GM21515 (cell line): Measurements from ENCODE around the gene DIAPH3.
"Not testable (repeated sequence)": the region's sequence is repeated elsewhere in the genome, so short reads cannot be mapped to it uniquely, and the experiment has no call there.

Experiments used
- ATAC-seq: cut with Tn5 transposase; IDR thresholded peaks from one replicate; pipeline ENCODE4 v1.9.1; 2021; ENCODE audit not compliant: unreplicated experiment

DIAPH3 gene

DNA sequence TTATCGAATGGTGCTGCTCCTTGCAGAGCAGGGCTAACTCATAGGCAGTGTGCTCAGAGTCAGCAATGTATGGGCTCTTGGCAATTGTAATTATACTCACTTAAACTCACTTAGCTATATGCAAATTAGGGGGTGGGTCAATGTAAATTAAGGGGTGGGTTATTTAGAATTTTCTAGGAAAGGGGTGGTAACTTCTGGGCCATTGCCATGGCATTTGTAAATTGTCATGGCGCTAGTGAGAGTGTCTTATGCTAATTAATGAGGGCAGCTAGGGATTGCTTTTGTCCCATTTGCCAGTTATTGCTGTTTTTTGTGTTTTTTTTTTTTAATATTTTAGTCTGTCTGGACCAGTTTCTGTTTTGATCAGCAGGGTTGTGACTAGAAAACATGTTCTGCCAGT lies 68.4 kb downstream of the DIAPH3 start:
- ATAC-seq = no peak

DNA sequence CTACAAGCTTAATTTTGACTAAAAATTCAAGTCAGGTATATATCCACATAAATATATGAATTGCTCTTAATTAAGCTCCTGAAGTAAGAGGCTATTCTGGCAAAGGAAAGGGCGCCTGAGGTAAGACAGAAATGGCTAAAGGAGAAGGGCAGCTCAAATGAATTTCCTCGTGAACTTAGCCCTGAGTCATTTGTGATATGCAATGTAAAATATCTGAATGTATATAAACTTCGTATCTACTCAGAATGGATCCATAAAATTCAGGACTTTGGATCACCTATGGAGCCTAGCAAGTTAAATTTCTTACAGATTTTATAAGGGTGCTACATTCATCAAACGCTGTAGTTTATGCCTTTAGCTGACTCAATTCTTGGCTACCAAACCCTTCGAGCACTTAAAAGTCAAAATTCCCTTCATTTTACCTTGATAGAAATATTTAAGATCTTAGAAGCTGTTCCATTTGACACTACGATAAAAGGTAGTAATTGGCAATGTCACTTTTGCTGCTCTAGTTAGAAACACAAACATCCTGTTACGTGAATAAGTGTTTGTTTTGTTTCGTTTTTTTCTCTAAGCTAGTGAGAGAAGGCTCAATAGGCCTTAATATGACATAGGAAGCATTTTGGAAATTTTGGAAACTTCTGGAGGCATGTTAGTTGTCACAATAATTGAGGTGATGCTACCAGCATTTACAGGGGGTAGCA lies 69.2 kb downstream of the DIAPH3 start:
- no peak for ATAC-seq

DNA sequence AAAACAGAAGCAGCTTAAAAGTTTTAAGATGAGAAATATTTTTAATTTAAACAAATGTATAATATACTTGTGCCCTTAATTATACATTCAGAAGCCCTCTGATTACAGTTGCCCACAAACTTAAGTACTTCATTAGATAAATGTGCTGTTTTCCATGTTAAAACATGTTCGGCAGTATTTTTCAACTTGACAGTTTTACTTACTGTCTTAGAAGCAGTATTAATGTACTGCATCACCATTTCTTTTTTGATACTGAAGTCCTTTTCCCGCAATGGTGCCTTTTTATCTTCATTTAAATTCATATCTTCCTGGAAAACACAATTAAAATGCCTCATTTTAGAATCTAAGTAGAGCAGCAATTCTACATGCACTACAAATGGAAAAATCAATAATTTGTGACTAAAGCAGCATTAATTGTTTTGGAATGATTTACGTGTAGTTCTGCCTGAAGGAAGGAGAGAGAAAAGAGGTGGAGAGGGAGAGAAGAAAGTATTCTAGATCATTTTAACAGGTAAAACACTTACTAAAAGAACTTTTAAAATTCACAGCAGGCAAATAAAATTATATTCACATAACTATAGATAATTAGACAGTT lies 70.2 kb downstream of the DIAPH3 start:
- ATAC-seq = no peak

DNA sequence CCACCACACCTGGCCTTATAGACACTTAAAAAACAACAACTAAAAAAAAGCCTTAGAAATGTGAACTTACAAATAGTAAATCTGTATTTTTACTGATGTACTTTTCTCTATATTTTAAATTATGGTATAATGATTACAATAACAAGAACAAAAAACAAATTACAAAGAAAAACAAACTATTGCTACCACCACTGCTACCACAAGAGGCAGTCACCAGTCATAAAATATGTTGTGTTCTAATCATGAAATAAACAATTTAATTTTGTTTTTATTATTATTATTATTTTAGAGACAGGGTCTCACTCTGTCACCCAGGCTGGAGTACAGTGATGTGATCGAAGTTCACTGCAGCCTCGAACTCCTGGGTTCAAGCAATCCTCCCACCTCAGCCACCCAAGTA lies 72.2 kb downstream of the DIAPH3 start:
- no peak for ATAC-seq

DNA sequence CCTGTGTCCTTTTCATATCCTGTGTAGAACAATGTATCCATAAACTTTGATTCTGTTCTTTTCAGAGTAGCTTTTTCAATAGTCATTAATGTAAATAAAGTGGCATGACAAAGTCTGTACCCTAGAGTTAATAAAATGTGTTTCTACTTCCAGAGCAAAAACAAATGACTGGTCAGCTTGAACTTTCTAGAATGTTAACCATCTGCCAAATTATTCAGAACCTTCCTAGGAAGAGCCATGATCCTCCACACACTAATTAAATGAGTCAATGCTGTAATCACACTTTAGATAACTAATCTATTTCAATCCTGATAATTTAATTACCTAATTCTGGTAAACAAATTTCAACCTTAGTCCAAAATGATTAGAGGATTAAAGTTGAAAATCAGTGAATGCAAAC lies 73.2 kb downstream of the DIAPH3 start:
- ATAC-seq = no peak

DNA sequence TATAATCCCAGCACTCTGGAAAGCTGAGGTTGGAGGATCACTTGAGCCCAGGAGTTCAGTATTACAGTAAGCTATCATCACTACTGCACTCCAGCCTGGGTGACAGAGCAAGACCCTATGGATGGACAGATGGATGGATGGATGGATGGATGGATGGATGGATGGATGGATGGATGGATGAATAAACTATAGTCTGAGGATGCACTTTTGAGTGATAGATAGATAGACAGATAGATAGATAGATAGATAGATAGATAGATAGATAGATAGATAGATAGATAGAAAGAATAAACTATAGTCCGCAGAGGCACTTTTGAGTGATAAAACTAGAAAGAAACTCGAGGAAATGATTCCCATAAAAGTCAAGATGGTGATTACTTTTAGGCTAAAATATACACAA lies 79.9 kb downstream of the DIAPH3 start:
- not testable (repeated sequence) for ATAC-seq

DNA sequence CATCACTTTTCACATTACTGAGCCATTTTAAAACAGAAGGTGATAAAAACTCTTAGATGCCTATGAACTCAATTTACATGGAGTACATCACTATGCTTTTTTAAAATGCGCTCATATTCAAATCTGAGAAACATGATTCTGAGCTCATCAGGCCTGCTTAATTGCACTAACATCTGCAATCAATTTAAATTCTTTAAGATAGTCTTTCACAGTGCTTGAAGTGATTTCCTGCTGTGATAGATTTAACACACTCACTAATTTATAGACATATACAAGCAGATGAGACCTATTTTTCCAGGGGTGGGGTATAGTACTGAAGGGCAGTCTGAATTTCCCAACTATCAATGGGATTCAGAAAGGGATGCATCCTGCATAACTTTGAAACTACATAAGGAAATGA lies 82.9 kb downstream of the DIAPH3 start:
- ATAC-seq = no peak

DNA sequence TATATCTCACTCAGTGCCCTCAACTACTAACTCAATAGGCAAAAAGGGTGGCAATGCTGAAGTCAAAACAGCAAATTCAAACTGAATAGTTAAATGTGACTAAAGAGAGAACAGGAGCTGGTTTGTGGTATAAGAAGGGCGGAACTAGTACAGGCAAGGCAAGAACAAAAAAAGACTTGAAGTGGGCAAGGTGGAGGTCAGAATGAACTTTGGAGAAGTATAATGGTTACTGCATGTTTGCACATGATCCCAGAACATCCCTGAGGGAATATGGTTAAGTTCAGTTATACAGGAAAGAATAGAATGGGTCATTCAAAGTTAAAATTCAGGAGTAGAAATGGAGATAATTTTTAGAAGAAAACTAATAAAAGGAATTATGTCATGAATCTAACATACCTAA lies 85.5 kb downstream of the DIAPH3 start:
- no peak for ATAC-seq

DNA sequence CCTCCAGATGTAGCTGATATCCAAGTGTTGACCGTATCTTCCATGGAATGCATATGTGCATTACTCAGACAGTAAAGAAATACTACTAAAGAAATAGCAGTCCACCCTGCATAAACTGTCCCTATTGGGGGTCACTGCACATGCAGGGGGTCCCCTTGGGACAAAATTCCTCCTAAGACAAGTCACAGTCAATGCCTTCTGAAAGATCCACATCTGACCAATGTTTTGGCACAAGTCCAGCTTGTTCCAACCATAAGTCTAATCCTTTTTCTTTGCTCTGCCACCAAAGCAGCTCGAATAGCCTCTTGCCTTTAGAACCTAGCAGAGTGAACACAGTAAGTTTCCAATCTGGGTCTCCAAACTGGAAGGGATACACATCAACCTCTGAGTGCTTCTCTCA lies 87.9 kb downstream of the DIAPH3 start:
- ATAC-seq = no peak

DNA sequence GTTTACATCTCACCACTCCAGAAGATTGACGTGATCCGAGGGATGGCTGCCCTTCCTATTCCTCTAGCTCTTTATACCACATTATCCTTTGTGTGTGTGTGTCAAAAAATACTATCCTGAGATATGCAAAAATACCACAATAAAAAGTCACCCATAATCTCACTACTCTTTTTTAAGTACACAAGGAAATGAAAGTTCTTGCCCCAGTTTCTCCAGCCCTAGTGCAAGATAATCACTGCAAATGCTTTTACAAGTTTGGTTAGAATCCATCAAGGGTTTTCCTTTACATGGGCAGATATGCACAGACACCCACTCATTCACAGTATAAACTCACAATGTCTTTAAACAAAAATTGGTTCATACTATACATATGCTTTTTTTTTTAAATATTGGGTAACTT lies 89.3 kb downstream of the DIAPH3 start:
- ATAC-seq = no peak

DNA sequence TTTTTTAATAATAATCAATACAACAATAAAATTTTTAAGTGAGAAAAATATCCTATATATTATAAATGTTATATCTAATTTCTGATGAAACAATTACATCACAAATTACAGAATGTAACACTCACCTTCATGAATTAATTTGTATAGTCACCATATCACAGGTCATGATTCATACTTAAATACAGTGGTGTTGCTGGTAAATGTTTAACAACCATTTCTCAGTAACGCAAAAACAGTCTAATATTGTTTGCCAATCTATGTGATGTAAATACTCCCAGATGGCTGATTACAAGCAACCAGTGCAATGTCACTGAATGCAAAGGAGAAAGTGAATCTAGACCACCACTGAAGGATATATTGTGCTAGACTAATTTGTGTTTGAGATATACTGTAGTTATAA lies 97.5 kb downstream of the DIAPH3 start:
- no peak for ATAC-seq

DNA sequence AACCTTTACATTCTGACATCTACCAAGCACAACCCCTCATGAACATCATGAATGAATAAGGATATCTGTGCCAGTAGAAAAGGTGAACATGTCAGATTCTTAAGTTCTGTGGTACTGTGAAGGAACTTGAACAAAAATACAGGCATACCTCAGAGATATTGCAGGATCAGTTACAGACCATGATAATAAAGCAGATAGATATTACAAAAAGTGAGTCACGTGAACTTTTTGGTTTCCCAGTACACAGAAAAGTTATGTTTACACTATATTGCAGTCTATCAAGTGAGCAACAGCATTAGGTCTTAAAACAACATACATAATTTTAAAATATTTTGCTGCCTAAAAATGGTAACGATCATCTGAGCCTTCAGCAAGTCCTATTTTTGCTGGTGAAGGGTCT lies 101.2 kb downstream of the DIAPH3 start:
- no peak for ATAC-seq

DNA sequence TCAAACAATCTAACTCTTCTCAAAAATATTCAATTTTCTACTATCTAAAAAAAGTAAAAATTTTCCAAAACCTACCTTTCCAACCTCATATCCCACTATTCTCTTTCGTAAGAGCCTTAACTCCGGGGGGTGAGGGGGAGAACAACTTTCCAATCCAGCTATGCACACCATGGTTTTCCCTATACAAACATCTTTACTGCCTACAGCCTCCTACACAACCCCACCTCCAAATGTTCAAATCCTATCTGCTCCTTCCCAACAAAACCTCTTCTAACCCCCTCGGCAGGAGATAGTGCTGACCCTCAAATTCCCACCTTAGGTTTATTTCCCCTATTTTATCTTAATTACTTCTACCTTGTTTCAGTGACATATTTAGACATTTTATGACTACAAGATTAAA lies 102.0 kb downstream of the DIAPH3 start:
- ATAC-seq = no peak

DNA sequence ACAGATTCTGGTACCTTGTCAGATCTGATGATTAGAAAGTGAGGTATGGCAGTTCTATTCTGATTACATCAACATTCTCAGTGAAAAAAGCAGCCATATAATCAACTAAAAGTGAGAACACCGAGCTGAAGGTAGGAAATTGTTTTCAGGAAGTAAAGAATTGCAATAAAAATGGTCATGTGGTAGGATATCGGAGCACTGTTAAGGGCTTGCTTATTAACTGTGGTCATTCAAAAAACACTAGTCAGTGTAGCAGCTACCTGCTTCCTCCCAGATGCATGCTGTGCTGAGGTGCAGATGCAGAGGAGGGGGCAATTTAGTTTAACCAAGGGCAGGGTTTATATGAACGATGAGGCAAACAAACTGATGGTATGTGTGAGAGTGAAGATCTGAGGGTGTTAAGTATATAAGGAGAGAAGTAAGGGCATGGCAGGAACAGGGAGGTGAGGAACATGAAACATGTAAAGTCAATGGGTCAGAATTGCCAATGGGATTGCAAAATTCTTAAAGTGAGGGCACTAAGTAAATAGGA lies 111.9 kb downstream of the DIAPH3 start:
- no peak for ATAC-seq

DNA sequence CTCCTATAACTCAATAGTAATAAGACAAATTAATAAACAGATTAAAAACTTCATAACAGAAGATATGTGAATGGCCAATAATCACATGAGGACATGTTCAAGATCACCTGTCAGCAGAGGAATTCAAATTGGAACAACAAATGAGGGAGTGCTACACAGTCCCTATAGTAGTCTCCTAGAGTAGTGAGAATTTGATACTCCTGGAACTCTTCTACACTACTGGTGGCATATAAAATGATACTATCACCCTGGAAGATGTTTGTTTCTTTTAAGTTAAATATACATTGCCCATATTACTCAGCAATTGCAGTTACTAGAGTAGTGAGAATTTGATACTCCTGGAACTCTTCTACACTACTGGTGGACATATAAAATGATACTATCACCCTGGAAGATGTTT lies 115.4 kb downstream of the DIAPH3 start:
- not testable (repeated sequence) for ATAC-seq

DNA sequence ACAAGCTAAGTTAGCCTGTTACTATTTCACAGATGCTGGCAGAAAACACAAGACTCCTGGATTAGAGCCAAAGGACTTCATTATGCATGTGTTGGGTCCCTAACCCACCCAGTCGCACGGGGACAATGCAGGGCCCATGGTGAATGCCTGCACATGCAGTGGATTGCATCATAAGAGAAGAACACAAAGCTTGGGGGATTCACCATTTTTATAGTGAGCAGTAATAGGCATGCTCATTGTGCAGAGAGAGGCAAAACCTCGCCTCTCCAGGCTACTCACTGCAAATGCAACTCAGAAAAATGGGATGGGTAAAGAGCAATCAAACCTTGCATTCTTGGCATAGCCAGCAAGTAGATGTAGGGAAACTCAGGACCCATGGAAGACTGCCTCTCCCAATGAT lies 115.8 kb downstream of the DIAPH3 start:
- ATAC-seq = no peak

DNA sequence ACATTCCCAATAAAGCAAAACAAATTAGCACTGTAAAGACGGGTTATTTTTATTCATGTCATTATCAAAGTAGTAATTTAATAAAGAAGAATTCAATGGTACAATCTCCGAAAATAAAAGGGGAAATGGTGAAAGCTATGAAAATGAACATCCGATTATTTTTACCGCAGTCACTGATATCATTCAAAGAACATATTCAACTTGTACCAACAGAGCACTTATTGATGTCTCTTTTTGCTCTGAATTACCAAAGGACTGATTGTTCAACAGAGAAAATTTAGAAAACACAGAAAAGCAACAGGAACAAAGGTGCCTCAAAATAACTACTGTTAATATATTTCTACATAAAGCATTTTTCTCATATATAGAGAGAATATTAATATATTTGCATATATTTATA lies 119.4 kb downstream of the DIAPH3 start:
- ATAC-seq = no peak

DNA sequence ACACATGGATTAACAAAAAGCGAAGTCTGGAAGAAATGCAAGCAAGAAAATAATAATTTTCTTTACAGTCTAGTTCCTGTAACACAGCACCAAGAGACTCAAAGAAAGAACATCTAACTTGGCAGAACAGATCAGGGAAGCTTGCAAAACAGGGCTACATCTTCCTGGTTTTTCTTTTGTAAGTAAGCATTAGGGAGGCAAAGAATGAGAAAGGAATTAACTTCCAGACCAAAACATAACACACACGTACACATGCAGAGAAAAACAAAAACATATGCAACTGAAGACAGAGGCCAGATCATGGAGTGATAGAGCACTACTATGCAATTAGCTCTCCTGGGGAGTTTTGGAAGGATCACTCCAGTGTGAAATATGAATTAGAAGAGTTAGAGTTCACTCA lies 120.5 kb downstream of the DIAPH3 start:
- ATAC-seq = no peak

DNA sequence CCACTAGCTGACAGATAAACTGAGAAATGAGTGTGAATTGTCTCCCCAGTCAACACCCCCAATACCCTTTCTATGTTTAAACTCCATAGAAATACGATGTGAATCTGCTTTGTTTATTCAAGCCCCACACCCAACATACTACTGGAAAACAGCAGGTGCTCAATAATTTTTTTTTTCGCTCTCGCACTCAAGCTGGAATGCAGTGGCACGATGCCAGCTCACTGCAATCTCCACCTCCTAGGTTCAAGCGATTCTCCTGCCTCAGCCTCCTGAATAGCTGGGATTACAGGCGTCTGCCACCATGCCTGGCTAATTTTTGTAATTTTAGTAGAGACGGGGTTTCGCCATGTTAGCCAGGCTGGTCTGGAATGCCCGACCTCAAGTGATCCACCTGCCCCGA lies 123.1 kb downstream of the DIAPH3 start:
- ATAC-seq = not testable (repeated sequence)

DNA sequence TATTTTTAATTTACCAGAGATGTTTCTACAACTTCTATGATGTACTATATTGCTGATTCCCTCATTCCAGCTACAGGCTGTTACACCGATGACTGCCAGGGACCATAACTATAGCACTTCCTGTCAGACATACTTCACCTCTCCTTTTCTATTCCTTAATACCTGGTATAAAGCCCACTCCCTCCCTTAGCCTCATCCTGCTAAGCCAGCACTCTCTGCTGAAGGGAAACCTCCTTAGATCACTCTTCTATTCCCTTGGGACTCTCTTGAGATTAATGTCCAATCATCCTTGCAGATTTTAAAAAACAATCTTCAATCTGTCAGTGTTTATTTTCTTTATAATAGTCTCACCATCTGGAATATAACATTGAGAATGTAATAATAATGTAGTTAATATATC lies 127.9 kb downstream of the DIAPH3 start:
- no peak for ATAC-seq

DNA sequence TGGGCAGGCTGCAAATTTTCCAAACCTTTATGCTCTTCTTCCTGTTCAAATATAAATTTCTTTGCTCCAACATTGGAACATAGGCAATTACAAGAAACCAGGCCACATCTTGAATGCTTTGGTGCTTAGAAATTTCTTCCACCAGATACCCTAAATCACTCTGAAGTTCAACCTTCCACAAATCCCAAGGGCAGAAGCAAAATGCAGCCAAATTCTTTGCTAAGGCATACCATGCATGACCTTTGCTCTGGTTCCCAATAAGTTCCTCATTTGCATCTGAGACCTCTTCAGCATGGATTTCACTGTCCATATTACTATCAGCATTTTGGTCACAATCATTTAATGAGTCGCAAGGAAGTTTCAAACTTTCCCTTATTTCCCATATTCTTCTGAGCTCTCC lies 130.9 kb downstream of the DIAPH3 start:
- ATAC-seq = no peak

DNA sequence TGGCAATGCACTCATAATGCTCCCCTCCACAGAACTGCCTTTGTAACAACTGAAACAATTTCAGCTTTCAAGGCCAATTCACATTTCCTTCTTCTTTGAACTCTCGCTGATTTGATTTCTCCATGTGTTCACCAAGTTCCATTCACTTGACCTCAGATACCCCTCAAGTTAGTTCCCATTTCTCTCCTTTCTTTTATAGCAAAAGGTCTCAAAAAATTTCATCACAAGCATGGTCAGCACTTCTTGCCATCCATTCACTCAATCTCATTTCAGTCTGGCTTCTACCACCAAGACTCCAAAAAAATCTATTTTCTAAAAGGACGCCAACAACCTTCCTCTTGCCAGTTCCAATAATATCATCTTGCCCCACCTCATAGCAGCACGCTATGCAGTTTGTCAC lies 135.7 kb downstream of the DIAPH3 start:
- ATAC-seq = no peak

DNA sequence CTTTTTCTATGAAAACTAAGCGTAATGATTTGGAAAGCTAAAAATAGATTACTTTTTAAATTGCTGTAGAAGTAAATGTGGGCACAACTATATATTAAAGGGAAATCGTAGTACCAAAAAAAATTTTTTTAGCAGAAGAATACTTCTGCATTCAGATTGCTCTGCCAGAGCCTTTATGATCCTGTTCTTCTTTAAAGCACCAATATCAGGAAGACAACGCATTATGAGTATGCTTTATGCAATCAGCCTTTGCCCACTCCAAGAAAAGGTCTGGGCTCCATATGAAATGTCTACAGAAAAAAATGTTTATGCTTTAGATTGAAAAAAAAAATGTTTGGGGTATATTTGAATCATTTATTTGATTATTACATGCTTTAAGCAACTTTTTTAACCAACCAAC lies 137.4 kb downstream of the DIAPH3 start:
- no peak for ATAC-seq
